Right forelimb (tissue), 1 donor: ENCODE measurements around the gene SND1.
"Not testable (repeated sequence)": the region's sequence is repeated elsewhere in the genome, so short reads cannot be mapped to it uniquely, and the experiment has no call there.

Experiments
- DNase-seq: peaks from one replicate; pipeline ENCODE4 v3.0.0-alpha.2; 2018

Gene SND1

GRCh38 chr7:128082431-128082830 is 430.4 kb downstream of the SND1 start:
- DNase-seq, result no peak

- DNase-seq, result no peak
These were observed 433.1 kb downstream of the SND1 start for GRCh38 chr7:128084896-128085608.

GRCh38 chr7:128090492-128090891 is 438.5 kb downstream of the SND1 start:
- DNase-seq, result no peak

GRCh38 chr7:128091106-128091505 is 439.1 kb downstream of the SND1 start:
- DNase-seq, result no peak

- no peak for DNase-seq
These were observed 440.2 kb downstream of the SND1 start for GRCh38 chr7:128092221-128092620.

GRCh38 chr7:128093614-128094570 is 441.9 kb downstream of the SND1 start:
- DNase-seq, result no peak

- DNase-seq, result no peak
These were observed 442.7 kb downstream of the SND1 start for GRCh38 chr7:128094686-128095085.

GRCh38 chr7:128097211-128097731 is 445.3 kb downstream of the SND1 start:
- no peak for DNase-seq

GRCh38 chr7:128098629-128099028 is 446.6 kb downstream of the SND1 start:
- DNase-seq, result no peak

- no peak for DNase-seq
These were observed 447.2 kb downstream of the SND1 start for GRCh38 chr7:128099204-128099671.

- DNase-seq, result no peak
These were observed 448.4 kb downstream of the SND1 start for GRCh38 chr7:128100225-128100948.

- no peak for DNase-seq
These were observed 449.1 kb downstream of the SND1 start for GRCh38 chr7:128100949-128101713.

GRCh38 chr7:128102490-128103291 is 450.7 kb downstream of the SND1 start:
- DNase-seq, result no peak

- peak; percentile 61 for DNase-seq
These were observed 451.6 kb downstream of the SND1 start for GRCh38 chr7:128103498-128104107.

GRCh38 chr7:128104108-128104742 is 452.2 kb downstream of the SND1 start:
- no peak for DNase-seq

- peak; percentile 43 for DNase-seq
These were observed 453.4 kb downstream of the SND1 start for GRCh38 chr7:128105228-128106022.

GRCh38 chr7:128106821-128107220 is 454.8 kb downstream of the SND1 start:
- no peak for DNase-seq

GRCh38 chr7:128107516-128107915 is 455.5 kb downstream of the SND1 start:
- not testable (repeated sequence) for DNase-seq

GRCh38 chr7:128108129-128108528 is 456.1 kb downstream of the SND1 start:
- no peak for DNase-seq
